IMR-90 (cell line): ENCODE measurements around the gene NFASC. TPM values are rescaled to one million over a fixed set of nuclear protein-coding genes. Genes with fewer than 3 reads are reported as not detected.

ENCODE experiments used
- ATAC-seq: fragments of 200-7000 bp; cut with Tn5 transposase; 2 replicates; pipeline ENCODE4 v1.9.1; 2020; ENCODE audit warnings: low read depth, mild to moderate bottlenecking, moderate library complexity
- BruUV-seq: library from RNA; stranded (reverse); fragments of 400-500 nt; replicated peaks from 2 replicates; lab custom pipeline; 2021; lab: Mats Ljungman, UMichigan
- CTCF ChIA-PET: fragments of 300-600 bp; formaldehyde crosslinking; extraction: SDS; loops from one replicate; lab custom pipeline; 2021; ENCODE audit warnings: antibody characterized with exemption; lab: Yijun Ruan, JAX
- POLR2A ChIA-PET: fragments of 300-600 bp; sonication (Branson Sonifier 250); formaldehyde crosslinking; loops from one replicate; lab custom pipeline; 2022; ENCODE audit warnings: antibody characterized with exemption; ENCODE audit not compliant: unreplicated experiment; lab: Charles Lee
- DNase-seq: peaks from one replicate; pipeline ENCODE4 v3.0.0; 2013
- H2AFZ ChIP-seq: replicated peaks from 2 replicates; pipeline ENCODE3; 2013; ENCODE audit warnings: low read length, mild to moderate bottlenecking; ENCODE audit not compliant: poor library complexity
- H2AK5ac ChIP-seq: 2 replicates; pipeline ENCODE4 v1.6.1; 2013; ENCODE audit warnings: low read depth, low read length, inconsistent platforms
- H2AK9ac ChIP-seq: replicated peaks from 2 replicates; pipeline ENCODE3; 2013; ENCODE audit warnings: mild to moderate bottlenecking, low read depth, low read length, moderate library complexity; ENCODE audit not compliant: poor library complexity
- H2BK120ac ChIP-seq: 2 replicates; pipeline ENCODE4 v1.6.1; 2013; ENCODE audit warnings: low read depth, low read length, inconsistent platforms
- H2BK15ac ChIP-seq: 3 replicates; pipeline ENCODE4 v1.6.1; 2013; ENCODE audit warnings: low read depth, low read length, inconsistent platforms
- H2BK20ac ChIP-seq: 2 replicates; pipeline ENCODE4 v1.6.1; 2013; ENCODE audit warnings: low read depth, mild to moderate bottlenecking, inconsistent platforms, low read length, moderate library complexity
- H2BK5ac ChIP-seq: 2 replicates; pipeline ENCODE4 v1.6.1; 2013; ENCODE audit warnings: mild to moderate bottlenecking, low read depth, low read length, inconsistent platforms; ENCODE audit not compliant: poor library complexity, severe bottlenecking
- H3K14ac ChIP-seq: replicated peaks from 2 replicates; pipeline ENCODE4 v1.6.1; 2013; ENCODE audit warnings: low read depth, low read length, inconsistent platforms
- H3K18ac ChIP-seq: 2 replicates; pipeline ENCODE4 v1.6.1; 2013; ENCODE audit warnings: low read depth, low read length, control low read depth
- H3K23ac ChIP-seq: 2 replicates; pipeline ENCODE4 v1.6.1; 2013; ENCODE audit warnings: low read depth, low read length, inconsistent platforms
- H3K27ac ChIP-seq: 2 replicates; pipeline ENCODE4 v1.5.1; 2013; ENCODE audit warnings: mild to moderate bottlenecking, control low read depth, low read length; ENCODE audit not compliant: insufficient read depth
- H3K27me3 ChIP-seq: 2 replicates; pipeline ENCODE4 v1.6.1; 2013; ENCODE audit warnings: low read length; ENCODE audit not compliant: control insufficient read depth, insufficient read depth
- H3K36me3 ChIP-seq: 2 replicates; pipeline ENCODE4 v1.6.1; 2013; ENCODE audit warnings: low read length, mixed read lengths; ENCODE audit not compliant: control insufficient read depth, insufficient read depth
- H3K4ac ChIP-seq: 2 replicates; pipeline ENCODE4 v1.6.1; 2013; ENCODE audit warnings: low read depth, low read length, inconsistent platforms
- H3K4me1 ChIP-seq: 2 replicates; pipeline ENCODE4 v1.6.1; 2013; ENCODE audit warnings: low read length, mixed read lengths; ENCODE audit not compliant: control insufficient read depth, insufficient read depth
- H3K4me2 ChIP-seq: 2 replicates; pipeline ENCODE4 v1.6.1; 2013; ENCODE audit warnings: low read depth, mild to moderate bottlenecking, control low read depth, low read length, moderate library complexity
- H3K4me3 ChIP-seq: 2 replicates; pipeline ENCODE4 v1.5.1; 2013; ENCODE audit warnings: low read depth, mild to moderate bottlenecking, control low read depth, low read length, moderate library complexity; ENCODE audit not compliant: insufficient read depth
- H3K56ac ChIP-seq: 2 replicates; pipeline ENCODE4 v1.6.1; 2013; ENCODE audit warnings: low read length, inconsistent platforms; ENCODE audit not compliant: insufficient read depth; ENCODE audit errors: extremely low read depth
- H3K79me1 ChIP-seq, 2 experiments: 2 replicates each; pipeline ENCODE4 v1.6.1; 2013; ENCODE audit warnings: low read length in 2 of 2, inconsistent platforms in 1 of 2, low read depth in 1 of 2
- H3K9ac ChIP-seq: 2 replicates; pipeline ENCODE4 v1.6.1; 2013; ENCODE audit warnings: low read depth, low read length, control low read depth
- H3K9me1 ChIP-seq: 2 replicates; pipeline ENCODE4 v1.6.1; 2013; ENCODE audit warnings: low read length, inconsistent platforms; ENCODE audit not compliant: insufficient read depth
- H3K9me3 ChIP-seq: 2 replicates; pipeline ENCODE4 v1.6.1; 2013; ENCODE audit warnings: low read length; ENCODE audit not compliant: control insufficient read depth, insufficient read depth
- H4K20me1 ChIP-seq: 2 replicates; pipeline ENCODE4 v1.6.1; 2013; ENCODE audit warnings: low read length, inconsistent platforms; ENCODE audit not compliant: insufficient read depth
- H4K5ac ChIP-seq: 2 replicates; pipeline ENCODE4 v1.6.1; 2013; ENCODE audit warnings: mild to moderate bottlenecking, low read depth, low read length, control low read depth
- H4K8ac ChIP-seq, 2 experiments: 2 replicates each; pipeline ENCODE4 v1.6.1; 2013; ENCODE audit warnings: low read depth in 2 of 2, low read length in 2 of 2, control low read depth in 1 of 2, inconsistent platforms in 1 of 2
- H4K91ac ChIP-seq: 2 replicates; pipeline ENCODE4 v1.6.1; 2013; ENCODE audit warnings: low read depth, low read length, inconsistent platforms; ENCODE audit not compliant: insufficient read depth
- BHLHE40 ChIP-seq: fragments of 150-350 bp; IDR thresholded peaks from 2 replicates; pipeline ENCODE4 v1.6.1; 2016; ENCODE audit warnings: mild to moderate bottlenecking, low read depth, low read length
- CEBPB ChIP-seq: IDR thresholded peaks from 2 replicates; pipeline ENCODE4 v1.6.1; 2012; ENCODE audit warnings: low read depth, low read length, improper control_type of control experiment
- CHD1 ChIP-seq: IDR thresholded peaks from 2 replicates; pipeline ENCODE4 v1.6.1; 2012; ENCODE audit warnings: low read depth, low read length, improper control_type of control experiment
- CTCF ChIP-seq: conservative IDR thresholded peaks from 2 replicates; pipeline ENCODE4 v1.5.1; 2012; ENCODE audit warnings: mild to moderate bottlenecking, low read depth, low read length, improper control_type of control experiment
- ELK1 ChIP-seq: fragments of 150-350 bp; IDR thresholded peaks from 2 replicates; pipeline ENCODE4 v1.6.1; 2016; ENCODE audit warnings: low read depth, mild to moderate bottlenecking, low read length, moderate library complexity, borderline replicate concordance
- FOS ChIP-seq: fragments of 150-350 bp; IDR thresholded peaks from 2 replicates; pipeline ENCODE4 v1.6.1; 2016; ENCODE audit warnings: low read depth, low read length
- MAFK ChIP-seq: IDR thresholded peaks from 2 replicates; pipeline ENCODE4 v1.6.1; 2012; ENCODE audit warnings: low read depth, low read length, improper control_type of control experiment
- MAZ ChIP-seq: IDR thresholded peaks from 2 replicates; pipeline ENCODE4 v1.6.1; 2012; ENCODE audit warnings: low read depth, mild to moderate bottlenecking, low read length, improper control_type of control experiment, moderate library complexity, borderline replicate concordance
- NFE2L2 ChIP-seq: fragments of 150-350 bp; IDR thresholded peaks from 2 replicates; pipeline ENCODE4 v1.6.1; 2016; ENCODE audit warnings: low read depth, mild to moderate bottlenecking, low read length
- RAD21 ChIP-seq: IDR thresholded peaks from 2 replicates; pipeline ENCODE4 v1.6.1; 2012; ENCODE audit warnings: low read length, improper control_type of control experiment
- RFX5 ChIP-seq: IDR thresholded peaks from 2 replicates; pipeline ENCODE4 v1.8.0; 2012; ENCODE audit warnings: low read depth, mild to moderate bottlenecking, low read length, moderate library complexity
- SMC3 ChIP-seq: fragments of 150-350 bp; IDR thresholded peaks from 2 replicates; pipeline ENCODE4 v1.6.1; 2016; ENCODE audit warnings: low read depth, mild to moderate bottlenecking, antibody characterized with exemption, low read length, moderate library complexity
- WGBS, 2 experiments: methylation state at CpG; one replicate each; pipeline versions ENCODE4 v1.1.5 to v1.1.7; 2013; ENCODE audit warnings: missing lambda C conversion rate in 2 of 2; ENCODE audit not compliant: insufficient read length in 1 of 2; ENCODE audit errors: extremely low coverage in 2 of 2; 5-methylcytosine and 5-hydroxymethylcytosine counted together
- dilution Hi-C: fragments of 300-500 bp; cut with HindIII; formaldehyde crosslinking; loops from one replicate; pipeline ENCODE4 v1.14.3; 2018; ENCODE audit warnings: low sequenced_read_pairs; ENCODE audit not compliant: unreplicated experiment
- in situ Hi-C: fragments of 300-500 bp; cut with MboI; formaldehyde crosslinking; loops from 3 replicates; pipeline ENCODE4 v1.14.3; 2019; ENCODE audit warnings: low sequenced_read_pairs, inconsistent platforms, mixed read lengths
- intact Hi-C: fragments of 100-400 bp; cut with micrococcal nuclease; formaldehyde crosslinking; loops from 2 replicates; pipeline ENCODE4 v1.10.0; 2022
- polyA plus RNA-seq, 3 experiments: library from polyadenylated mRNA; depleted of rRNA; stranded (reverse); fragments of >200 nt; gene quantifications; 2 replicates each; pipeline ENCODE4 v1.2.3, GENCODE V29; 2012; ENCODE audit warnings: low replicate concordance in 1 of 3
- total RNA-seq: library from RNA; depleted of rRNA; stranded (reverse); fragments of >200 nt; gene quantifications from 2 replicates; pipeline ENCODE4 v1.2.3, GENCODE V29; 2012
- TF ChIP-seq, protein P1 (sequence below): fragments of 150-350 bp; IDR thresholded peaks from 2 replicates; pipeline ENCODE4 v1.6.1; 2017; ENCODE audit warnings: mild to moderate bottlenecking, antibody characterized with exemption, low read length, low read depth

The NFASC gene
- total and polyA plus RNA-seq, 2 of the 4 experiments (the other 2 are of a cell fraction): 0.18 to 0.79 TPM

GRCh38 chr1:205064741-205065316 lies 194.2 kb downstream of the NFASC start:
- H2AK9ac ChIP-seq: no peak overlapping the region
- intact Hi-C loops: no loop called here
- no peak overlapping the region for H3K9ac ChIP-seq
- H4K8ac ChIP-seq: no peak overlapping the region
- no peaks in the 10 kb centered on the region for H3K9me3 ChIP-seq
- H3K18ac ChIP-seq: no peak overlapping the region
- no peak overlapping the region for H3K23ac ChIP-seq
- H2AK5ac ChIP-seq: no peak overlapping the region
- H3K4me2 ChIP-seq: no peak overlapping the region
- H2AFZ ChIP-seq: no peak overlapping the region
- ChIA-PET POLR2A (no interaction called here), CTCF (no interaction called here)
- H2BK5ac ChIP-seq: no peak overlapping the region
- H3K9me1 ChIP-seq: no peaks in the 10 kb centered on the region
- no peak for ATAC-seq
- H4K20me1 ChIP-seq: no peaks in the 10 kb centered on the region
- H4K5ac ChIP-seq: no peak overlapping the region
- DNase-seq: no peak
- no peak overlapping the region for H3K4ac ChIP-seq
- TF ChIP-seq SMC3: no peak
- TF ChIP-seq ELK1: no peak
- TF ChIP-seq MAFK: no peak
- no peak for TF ChIP-seq CEBPB
- no peak for TF ChIP-seq FOS
- TF ChIP-seq RFX5: no peak
- TF ChIP-seq CTCF: no peak
- no peak for TF ChIP-seq MAZ
- TF ChIP-seq, protein P1, sequence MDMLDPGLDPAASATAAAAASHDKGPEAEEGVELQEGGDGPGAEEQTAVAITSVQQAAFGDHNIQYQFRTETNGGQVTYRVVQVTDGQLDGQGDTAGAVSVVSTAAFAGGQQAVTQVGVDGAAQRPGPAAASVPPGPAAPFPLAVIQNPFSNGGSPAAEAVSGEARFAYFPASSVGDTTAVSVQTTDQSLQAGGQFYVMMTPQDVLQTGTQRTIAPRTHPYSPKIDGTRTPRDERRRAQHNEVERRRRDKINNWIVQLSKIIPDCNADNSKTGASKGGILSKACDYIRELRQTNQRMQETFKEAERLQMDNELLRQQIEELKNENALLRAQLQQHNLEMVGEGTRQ: no peak
- TF ChIP-seq BHLHE40: no peak
- no peak for TF ChIP-seq CHD1
- no peak for TF ChIP-seq RAD21
- no peak for TF ChIP-seq NFE2L2
- 60% methylated on average over 1 of the region's 9 CpGs; no CpG with 5 or more reads in 1 of the 2 experiments for WGBS, 2 experiments
- H3K27me3 ChIP-seq: peaks cover 10% of the 10 kb centered on the region
- H2BK15ac ChIP-seq: no peak overlapping the region
- in situ Hi-C loops: loop anchor here (5.0 kb wide), 1 partner anchor 78 kb away; no protein-coding TSS in a partner anchor
- H3K79me1 ChIP-seq: no peaks in the 10 kb centered on the region
- no peak overlapping the region for H3K27ac ChIP-seq
- H3K36me3 ChIP-seq: no peaks in the 10 kb centered on the region
- no peak overlapping the region for H2BK120ac ChIP-seq
- no peak overlapping the region for H4K91ac ChIP-seq
- H3K56ac ChIP-seq: no peak overlapping the region
- no TSS peak for BruUV-seq
- dilution Hi-C loops: no loop called here
- no peak overlapping the region for H3K4me3 ChIP-seq
- H3K14ac ChIP-seq: no peak overlapping the region
- H2BK20ac ChIP-seq: no peak overlapping the region
- no peaks in the 10 kb centered on the region for H3K4me1 ChIP-seq
